Astrocyte of the cerebellum (primary cell): ENCODE measurements around the gene PAFAH1B1.
A peak's percentile ranks its signal among the peaks of the same experiment; 100 is the strongest.

Experiments
- DNase-seq: peaks from one replicate; pipeline ENCODE4 v3.0.0-alpha.2; 2011; ENCODE audit warnings: low read depth
- H3K4me3 ChIP-seq: 2 replicates; pipeline ENCODE4 v1.5.1; 2011; ENCODE audit warnings: mild to moderate bottlenecking, low read depth, low read length, moderate library complexity
- CTCF ChIP-seq: IDR thresholded peaks from 2 replicates; pipeline ENCODE4 v1.5.1; 2012; ENCODE audit warnings: low read length, low read depth, moderate library complexity, mild to moderate bottlenecking; ENCODE audit errors: missing control alignments
- in situ Hi-C: cut with HindIII; loops from 2 replicates; pipeline ENCODE4 v1.10.0; 2017; ENCODE audit warnings: low sequenced_read_pairs

Gene PAFAH1B1

GRCh38 chr17:2704890-2705248, 111.4 kb downstream of the PAFAH1B1 start:
- TF ChIP-seq CTCF = no peak
- DNase-seq = no peak
- H3K4me3 ChIP-seq = no peak overlapping the region
- in situ Hi-C loops = no loop called here

- TF ChIP-seq CTCF = no peak
- DNase-seq = no peak
- in situ Hi-C loops = no loop called here
- H3K4me3 ChIP-seq = no peak overlapping the region
Observed at GRCh38 chr17:2705263-2705662, 111.8 kb downstream of the PAFAH1B1 start.

GRCh38 chr17:2705888-2706795, 112.7 kb downstream of the PAFAH1B1 start:
- DNase-seq = no peak
- TF ChIP-seq CTCF = no peak
- in situ Hi-C loops = no loop called here
- H3K4me3 ChIP-seq = no peak overlapping the region

GRCh38 chr17:2706911-2707510, 113.6 kb downstream of the PAFAH1B1 start:
- TF ChIP-seq CTCF = no peak
- in situ Hi-C loops = no loop called here
- no peak for DNase-seq
- H3K4me3 ChIP-seq = no peak overlapping the region

DNA sequence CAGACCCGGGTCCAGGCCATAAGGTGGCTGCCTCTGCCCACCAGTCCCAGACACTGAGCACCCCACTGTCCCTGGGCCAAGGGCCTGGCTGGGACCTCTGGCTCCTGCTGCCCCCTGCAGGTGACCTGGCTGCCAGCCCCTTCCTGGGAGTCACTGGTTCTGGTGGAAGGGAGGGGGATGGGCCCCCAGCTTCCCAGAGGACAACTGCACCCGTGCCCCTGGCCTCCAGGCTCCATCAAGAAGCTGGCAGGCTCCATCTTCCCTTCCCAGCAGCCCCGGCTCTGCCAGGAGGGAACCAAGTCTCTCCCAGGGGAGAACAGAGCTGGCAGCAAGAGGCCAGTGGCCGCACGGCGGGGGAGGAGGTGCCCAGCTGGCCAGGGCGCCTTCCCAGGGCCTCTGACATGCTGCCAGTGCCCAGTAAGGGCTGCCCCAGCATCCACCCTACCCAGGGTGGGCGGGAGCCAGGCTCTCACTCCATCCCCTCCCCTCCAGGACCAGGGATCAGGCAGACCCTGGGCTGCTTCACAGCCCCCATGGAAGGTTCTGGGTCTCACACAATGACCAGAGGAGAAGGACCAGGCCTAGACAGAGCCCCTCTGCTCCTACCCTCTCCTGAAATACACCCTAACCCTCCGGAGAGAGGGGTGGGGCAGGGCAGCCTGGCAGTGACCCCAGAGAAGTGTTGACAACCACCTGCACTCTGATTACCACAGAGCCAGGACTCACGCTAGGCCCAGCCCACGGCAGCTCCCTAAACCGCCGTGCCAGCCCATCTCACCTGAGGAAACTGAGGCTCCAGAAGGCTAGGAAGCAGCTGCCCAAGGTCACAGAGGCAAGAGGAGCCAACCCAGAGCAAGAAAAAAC, 114.5 kb downstream of the PAFAH1B1 start:
- in situ Hi-C loops = no loop called here
- DNase-seq = no peak
- H3K4me3 ChIP-seq = no peak overlapping the region
- TF ChIP-seq CTCF = peak; percentile 39

DNA sequence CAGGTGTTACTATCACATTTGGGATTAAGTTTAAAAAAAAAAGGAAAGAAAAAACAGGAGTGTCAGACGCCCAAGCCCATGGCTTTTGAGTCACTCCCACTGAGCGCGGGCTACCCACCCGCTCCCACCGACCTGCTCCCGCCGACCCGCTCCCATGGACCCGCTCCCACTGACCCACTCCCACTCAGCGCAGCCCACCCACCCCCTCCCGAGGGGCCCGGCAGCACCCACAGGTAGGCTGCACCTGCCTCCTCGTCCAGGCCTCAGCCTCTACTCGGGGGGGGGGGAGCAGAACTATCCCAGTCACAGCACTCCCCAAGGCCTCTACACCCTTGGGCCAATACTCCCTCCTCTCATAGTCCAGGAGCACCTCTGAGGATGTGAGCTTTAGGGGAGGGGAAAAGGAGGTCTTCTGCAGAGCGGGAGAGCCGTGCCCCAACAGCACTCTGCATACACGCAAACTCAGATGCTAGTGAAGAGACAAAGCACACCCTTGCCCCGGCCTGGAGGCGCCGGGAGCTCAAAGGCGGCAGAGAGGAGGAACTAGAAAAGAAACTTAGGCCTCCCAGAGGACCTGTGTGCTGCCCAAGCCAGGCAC, 115.2 kb downstream of the PAFAH1B1 start:
- H3K4me3 ChIP-seq = no peak overlapping the region
- no peak for TF ChIP-seq CTCF
- DNase-seq = no peak
- in situ Hi-C loops = no loop called here
